HL-60/S4 treated with phorbol 12-myristate 13-acetate at 8.2 ng/mL for 4 days and 3 days (cell line): Measurements from ENCODE around the gene CFAP46.
"Not testable (repeated sequence)": the region's sequence is repeated elsewhere in the genome, so short reads cannot be mapped to it uniquely, and the experiment has no call there.

Experiments used
- in situ Hi-C: fragments of 300-500 bp; cut with MboI; formaldehyde crosslinking; loops from 2 replicates; pipeline ENCODE4 v1.15.0; 2022; ENCODE audit warnings: low sequenced_read_pairs

CFAP46 gene

DNA sequence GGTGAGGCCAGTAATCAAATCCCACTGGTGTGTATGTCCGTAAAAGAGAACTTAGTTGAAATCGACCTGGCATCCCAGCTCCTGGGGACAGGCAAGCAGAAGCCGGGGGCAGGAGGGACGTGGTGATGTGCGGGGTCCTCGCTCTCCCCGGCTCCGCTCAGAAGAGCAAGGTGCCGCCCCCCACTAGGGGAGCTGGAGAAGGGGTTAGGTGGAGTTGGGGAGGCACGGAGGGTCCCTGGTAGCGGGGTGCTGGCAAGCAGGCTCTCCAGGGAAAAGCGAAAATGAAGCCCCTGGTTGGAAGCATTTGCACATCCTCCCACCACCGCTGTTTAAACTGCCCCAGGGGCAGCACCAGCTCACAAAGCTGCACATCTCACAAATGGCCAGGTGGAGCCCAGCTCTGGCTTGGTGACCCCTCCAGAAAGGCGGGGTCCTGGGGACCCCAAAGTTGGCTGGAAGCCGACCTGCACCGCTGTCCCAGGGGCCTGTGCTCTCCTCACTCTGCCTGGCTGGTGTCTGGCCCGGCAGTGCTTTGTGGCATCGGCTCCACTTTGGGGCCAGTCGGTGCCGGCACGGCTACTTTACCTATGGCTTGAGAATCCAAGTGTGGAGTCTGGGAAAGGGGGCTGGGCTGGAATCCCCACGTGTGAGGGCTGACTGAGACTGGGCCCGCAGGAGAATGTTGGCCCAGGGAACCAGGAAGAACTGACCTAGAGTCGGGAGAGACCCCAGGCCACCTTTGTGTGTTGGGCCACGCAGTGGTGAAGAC, 2.9 kb upstream of the CFAP46 start:
- in situ Hi-C loops, result no loop called here

DNA sequence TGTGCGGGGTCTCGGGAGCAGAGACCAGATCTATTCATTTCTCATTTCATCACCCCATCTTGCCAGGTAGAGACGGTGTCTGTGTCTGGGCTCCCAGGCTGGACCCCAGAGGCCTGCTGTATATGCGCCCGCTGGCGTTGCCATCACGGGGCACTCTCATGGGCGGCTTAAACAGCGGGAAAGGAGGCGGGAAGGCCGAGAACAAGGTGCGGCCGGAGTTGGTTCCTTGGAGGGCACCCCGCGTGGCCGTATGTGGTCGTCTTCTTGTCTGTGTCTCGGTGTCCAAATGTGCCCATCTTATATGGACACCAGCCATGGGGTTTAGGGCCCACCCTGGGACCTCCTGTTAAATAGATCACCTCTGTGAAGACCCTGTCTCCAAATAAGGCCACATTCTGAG, 2.1 kb upstream of the CFAP46 start:
- in situ Hi-C loops, result no loop called here

DNA sequence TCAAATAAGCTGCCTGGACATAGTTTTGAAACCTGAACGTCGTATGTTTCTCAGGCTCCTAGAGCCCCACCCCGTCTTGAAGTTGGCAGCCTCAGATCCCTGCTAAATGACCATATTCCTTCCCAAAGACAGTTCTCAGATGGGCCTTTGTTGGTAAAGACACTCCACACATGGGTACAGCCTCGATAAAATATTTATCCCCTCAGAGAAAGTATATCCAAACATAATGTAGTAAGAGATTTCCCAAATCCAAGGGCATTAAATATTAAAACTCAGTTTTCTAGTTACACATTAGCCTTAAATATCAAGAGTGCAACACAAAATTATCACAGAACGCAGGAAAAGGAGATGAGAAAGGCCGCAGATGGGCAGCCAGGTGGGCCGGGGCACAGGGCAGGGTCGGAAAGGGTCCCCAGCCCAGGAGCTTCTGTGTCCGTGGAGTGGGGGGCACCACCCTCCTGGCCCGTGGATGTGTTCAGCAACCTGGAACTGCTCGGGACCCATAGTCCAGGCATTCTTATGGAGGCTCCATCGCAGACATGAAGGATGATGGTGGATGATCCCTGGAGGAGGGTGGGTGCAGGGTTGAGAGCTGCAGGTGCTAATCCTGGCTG, 1.5 kb upstream of the CFAP46 start:
- in situ Hi-C loops, result no loop called here

DNA sequence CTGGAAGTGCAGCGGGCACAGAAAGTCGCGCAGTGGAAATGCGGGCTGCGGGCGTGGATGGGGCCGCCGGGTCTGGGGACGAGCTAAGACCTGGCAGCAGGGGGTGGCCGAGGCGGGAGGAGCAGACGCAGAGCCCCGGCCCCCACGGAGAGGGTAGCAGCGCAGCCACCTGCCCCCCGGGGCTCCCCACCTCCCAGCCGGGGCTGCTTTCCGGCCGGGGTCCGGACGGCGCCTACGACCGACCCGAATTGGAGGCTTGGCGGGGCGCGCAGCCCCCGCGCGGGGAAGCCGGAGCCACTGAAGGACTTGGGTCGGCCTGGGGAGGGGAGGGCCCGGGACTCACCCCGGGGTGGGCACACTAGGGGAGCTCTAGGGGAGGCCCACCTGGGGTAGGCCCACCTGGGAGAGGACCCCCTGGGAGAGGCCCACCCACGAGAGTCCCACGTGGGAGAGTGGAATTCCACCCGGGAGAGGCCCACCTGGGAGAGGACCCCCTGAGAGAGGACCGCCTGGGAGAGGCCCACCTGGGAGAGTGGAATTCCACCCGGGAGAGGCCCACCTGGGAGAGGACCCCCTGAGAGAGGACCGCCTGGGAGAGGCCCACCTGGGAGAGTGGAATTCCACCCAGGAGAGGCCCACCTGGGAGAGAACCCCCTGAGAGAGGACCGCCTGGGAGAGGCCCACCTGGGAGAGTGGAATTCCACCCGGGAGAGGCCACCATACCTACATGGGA, 854 bp upstream of the CFAP46 start:
- in situ Hi-C loops, result no loop called here

DNA sequence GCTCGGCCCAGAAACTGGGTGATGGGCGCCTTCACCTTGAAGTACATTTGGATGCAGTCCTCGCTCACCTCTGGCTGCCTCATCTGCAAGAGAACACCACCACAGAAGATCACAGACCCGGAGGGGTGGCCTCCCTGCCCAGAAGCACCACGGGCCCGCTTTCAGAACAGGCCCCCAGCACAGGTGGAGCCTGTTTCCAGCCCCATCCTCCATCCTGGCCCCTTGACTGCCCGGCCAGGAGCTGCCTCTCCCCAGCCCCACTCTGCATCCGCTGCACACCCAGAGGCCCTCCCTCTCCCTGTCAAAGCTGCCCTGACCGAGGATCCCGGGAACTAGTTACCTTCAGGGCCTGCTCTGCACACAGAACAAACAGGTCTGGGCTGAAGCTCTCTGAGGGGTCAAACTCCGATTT, 724 bp downstream of the CFAP46 start:
- in situ Hi-C loops, result no loop called here

DNA sequence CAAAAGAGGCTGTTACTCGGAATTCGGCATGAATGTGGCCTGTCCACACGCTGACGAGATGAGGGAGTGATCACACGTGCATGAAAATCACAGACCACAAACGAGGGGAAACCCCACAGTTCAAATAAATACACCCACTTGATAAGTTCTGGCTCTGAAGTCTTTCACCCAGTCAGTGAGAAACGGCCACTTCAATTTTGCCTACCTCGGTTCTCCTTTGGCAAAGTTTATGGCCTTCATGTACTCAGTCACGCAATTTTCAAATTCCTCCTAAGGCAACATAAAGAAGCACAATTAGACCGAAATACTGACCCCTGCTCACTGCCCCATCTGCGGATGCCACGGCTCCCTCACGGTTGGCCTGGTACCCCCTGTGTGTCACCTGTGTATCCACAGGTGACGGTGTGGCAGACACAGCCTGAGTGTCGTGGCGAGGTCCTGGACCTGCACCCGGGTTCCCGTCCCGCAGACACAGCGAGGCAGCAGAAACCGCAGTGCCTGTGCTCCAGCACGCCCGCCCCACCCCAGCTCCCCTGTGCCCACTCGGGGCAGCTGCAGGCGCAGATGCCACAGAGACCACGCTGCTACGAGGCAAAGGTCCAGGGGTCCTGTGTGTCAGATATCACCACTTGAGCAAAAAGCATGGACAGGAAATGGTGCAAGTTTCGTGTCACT, 1.4 kb downstream of the CFAP46 start:
- in situ Hi-C loops, result no loop called here

DNA sequence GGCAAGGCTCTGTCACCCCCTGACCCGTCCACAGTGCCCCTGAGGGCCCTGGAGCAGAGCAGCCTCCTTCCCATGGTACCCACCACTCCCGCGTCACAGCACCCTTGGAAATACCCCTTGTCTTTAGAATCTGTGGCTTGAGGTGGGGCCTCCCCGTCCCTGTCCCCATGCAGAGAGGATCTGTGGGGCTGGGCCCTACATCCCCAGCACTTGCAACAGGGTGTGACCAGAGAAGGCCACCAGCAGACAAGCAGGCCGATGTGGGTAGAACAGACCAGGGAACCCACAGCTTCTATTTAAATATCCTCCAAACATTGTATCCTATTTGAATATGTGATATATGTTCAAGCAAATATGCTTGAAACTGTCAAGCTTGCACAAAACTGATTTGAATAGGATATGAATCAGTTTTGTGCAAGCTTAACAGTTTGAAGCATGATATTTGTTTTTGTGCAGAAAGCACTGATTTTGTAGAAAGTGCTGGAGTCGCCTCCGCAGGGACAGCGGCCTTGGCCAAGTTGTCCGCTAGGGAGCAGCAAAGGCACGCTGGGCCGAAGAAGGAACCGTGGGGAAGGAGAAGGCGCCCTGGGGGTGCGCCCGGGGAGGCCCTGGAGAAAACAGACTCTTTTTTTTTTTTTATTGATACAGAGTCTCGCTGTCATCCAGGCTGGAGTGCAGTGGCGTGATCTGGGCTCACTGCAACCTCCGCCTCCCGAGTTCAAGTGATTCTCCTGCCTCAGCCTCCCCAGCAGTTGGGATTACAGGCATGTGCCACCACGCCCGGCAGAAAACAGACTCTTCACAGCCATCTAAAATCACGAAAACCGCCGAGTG, 2.2 kb downstream of the CFAP46 start:
- in situ Hi-C loops, result no loop called here

DNA sequence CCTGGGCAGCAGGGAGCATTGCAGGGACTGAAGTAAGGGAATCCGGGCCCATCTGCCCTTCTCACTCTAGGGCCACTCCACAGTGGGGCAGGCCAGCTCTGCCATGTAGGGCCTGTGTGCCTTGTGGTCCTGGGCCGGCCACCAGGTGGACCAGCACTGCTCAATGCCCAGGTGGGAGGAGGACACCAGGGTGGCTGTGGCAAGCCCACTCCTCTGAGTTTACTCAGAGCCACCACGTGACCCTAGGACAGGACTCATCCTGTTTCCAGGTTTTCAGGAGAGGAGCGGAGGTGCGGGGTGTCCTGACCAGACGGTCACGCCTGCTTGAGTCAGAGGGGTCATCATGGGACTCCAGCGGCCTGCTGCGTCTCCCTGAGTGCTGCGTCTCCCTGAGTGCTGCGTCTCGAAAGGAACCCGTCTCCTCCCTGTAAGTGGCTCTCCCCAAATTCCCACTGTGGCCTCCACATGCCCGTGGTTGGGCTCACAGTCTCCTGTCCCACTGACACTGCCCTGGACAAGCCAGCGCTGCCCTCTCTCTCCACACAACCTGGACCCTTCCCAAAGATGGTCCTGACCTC, 2.9 kb downstream of the CFAP46 start:
- in situ Hi-C loops, result no loop called here

DNA sequence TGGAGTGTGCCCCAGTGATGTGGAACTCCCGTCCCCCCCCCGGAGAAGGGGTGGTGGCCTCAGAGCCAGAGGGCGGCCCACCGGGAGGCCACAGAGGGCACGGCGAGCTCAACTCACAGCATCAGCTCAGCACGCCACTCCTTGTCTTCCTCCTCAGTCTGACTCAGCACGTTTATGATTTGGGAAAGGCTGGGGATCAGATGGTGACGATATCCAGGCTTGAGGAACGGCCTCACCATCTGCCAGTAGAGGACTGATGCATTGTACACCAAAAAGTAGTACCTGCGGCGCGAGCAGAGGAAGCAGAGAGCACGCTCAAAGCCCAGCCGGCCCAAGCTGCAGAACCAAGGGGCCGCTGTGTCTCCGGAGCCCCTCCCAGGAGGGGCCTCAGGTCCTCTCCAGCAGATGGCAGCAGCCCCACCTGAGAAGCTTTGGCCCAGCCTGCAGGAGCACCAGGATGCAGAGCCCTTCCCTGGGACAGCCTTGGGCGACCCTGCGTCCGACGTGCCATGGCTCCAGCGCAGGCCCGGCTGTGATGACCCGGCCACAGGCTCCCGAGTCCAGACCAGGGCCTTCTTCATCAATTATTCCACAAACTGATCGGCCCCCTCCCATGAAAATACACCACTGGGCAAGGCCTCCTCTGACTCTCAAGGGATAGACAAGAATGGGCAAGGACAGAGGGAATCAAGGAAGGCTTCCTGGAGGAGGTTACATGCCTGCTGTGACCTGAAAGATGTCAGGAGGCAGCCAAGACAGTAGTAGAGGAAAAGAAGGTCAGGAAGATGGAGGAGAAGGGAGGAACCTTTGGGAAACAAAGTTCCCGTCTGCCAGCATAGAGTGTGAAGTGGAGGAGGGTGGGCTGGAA, 3.7 kb downstream of the CFAP46 start:
- in situ Hi-C loops, result no loop called here

DNA sequence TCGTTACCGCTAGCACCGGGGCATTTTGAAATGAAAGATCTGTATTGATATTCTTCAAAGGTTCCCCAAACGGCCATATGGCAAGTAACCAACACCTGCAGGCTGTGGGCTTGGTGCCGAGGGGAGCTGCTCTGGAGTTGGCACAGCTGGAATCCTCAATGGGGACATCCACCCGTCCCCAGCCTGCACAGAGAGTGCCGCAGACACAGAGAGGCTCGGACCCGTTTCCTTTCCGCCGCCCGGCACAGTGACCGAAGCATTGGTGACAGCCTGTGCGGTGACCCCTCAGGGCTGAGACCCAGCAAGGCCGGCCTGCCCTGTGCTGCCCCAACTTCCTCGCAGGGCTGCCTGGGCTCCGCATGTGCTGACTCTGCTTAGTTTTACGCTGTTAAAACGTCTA, 4.5 kb downstream of the CFAP46 start:
- in situ Hi-C loops, result no loop called here

DNA sequence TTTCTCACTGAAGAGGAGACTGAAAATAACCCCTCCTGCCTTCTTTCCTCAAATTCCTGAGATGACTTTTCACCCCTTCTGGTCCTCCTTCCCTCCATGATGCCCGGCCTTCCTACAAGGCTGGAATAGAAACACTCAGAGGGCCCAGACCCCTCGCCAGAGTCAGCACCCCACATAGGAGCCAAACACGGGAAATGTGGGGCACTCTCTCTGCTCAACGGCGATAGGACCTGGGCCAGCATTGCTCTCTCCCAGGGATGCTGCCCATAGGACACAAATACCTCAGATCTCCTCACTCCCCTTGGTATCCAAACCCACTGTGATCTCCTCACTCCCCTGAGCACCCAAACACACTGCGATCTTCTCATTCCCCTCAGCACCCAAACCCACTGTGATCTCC, 7.4 kb downstream of the CFAP46 start:
- in situ Hi-C loops, result no loop called here

DNA sequence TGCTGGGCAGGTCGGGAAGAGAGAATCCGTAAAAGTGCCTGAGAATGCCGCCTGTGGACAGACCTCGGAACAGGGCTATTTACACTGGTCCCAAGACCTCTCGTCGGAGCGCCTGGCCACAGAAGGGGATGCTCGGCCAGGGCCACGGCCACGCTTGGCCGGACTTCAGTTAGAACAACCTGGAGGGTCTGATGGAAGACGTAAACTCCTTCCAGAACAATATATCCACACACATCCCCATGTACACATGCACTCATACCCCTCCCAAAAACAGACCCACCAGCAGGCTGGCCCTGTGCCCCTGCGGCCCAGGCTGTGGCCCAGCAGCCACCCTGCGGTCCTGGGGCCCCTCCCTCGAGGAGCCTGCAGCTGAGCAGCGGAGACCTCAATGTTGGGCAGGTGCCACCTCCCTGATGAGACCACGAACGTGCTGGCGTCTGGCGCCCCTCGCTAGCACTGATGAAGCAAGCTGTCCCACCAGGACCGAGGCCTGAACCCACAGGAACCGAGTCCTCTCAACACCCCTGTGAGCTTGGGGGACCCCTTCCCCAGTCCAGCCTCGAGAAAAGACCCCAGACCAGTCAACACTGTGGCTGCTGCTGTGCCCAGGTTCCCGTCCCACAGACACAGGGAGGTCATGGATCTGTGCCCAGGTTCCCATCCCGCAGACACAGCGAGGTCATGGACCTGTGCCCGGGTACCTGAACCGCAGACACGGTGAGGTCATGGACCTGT, 8.9 kb downstream of the CFAP46 start:
- in situ Hi-C loops, result no loop called here

DNA sequence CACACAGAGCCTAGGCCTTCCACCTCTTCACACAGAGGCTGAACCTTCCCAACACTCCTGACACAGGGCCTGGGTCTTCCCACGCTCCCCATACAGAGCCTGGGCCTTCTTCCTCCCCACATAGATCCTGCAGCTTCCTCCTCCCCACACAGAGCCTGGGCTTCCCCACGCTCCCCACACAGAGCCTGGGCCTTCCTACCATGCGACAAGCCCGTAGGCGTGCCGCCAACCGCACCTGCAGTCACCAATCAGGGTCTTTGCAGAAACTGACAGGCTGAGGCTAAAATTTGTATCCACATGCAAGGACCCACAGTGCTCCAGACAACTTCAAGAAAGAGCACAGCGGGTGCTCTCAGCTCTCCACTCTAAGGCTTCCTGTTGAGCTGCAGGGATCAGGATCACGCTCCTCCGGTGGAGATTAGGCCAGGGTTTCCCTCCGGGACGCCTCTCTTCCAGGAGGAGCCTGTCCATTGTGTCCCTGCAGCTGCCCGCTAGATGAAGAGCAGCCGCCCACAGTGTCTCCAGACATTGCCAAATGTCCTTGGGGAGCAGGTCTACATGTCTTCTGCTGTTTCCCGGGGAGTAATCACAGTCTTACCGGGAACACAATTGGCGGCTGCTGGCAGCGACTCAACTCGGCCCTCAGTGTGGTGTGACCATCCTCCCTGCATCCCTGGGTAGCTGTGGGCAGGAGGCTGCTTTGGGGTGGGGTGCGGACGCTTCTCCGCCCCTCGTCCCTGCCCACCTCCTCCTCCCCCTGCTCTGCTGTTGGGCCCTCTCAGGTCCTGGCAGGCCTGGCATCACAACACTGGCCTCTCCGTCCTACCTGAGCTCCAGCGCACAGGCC, 9.7 kb downstream of the CFAP46 start:
- in situ Hi-C loops, result no loop called here

DNA sequence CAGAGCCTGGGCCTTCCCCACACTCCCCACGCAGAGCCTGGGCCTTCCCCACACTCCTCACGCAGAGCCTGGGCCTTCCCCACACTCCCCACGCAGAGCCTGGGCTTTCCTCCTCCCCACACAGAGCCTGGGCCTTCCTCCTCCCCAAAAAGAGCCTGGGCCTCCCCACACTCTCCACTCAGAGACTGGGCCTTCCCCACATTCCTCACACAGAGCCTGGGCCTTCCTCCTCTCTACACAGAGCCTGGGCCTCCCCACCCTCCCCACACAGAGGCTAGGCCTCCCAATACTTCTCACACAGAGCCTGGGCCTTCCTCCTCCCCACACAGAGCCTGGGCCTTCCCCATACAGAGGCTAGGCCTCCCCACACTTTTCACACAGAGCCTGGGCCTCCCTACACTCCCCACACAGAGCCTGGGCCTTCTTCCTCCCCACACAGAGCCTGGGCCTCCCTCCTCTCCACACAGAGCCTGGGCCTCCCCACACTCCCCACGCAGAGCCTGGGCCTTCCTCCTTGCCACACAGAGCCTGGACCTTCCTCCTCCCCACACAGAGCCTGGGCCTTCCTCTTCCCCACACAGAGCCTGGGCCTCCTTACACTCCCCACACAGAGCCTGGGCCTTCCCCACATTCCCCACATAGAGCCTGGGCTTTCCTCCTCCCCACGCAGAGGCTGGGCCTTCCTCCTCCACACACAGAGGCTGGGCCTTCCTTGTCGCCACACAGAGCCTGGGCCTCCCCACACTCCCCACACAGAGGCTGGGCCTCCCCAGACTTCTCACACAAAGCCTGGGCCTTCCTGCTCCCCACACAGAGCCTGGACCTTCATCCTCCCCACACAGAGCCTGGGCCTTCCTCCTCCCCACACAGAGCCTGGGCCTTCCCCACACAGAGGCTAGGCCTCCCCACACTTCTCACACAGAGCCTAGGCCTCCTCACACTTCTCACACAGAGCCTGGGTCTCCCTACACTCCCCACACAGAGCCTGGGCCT, 10.8 kb downstream of the CFAP46 start:
- in situ Hi-C loops, result not testable (repeated sequence)

DNA sequence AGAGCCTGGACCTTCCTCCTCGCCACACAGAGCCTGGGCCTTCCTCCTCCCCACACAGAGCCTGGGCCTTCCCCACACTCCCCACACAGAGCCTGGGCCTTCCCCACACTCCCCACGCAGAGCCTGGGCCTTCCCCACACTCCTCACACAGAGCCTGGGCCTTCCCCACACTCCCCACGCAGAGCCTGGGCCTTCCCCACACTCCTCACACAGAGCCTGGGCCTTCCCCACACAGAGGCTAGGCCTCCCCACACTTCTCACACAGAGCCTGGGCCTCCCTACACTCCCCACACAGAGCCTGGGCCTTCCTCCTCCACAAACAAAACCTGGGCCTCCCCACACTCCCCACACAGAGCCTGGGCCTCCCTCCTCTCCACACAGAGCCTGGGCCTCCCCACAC, 11.7 kb downstream of the CFAP46 start:
- in situ Hi-C loops, result not testable (repeated sequence)

DNA sequence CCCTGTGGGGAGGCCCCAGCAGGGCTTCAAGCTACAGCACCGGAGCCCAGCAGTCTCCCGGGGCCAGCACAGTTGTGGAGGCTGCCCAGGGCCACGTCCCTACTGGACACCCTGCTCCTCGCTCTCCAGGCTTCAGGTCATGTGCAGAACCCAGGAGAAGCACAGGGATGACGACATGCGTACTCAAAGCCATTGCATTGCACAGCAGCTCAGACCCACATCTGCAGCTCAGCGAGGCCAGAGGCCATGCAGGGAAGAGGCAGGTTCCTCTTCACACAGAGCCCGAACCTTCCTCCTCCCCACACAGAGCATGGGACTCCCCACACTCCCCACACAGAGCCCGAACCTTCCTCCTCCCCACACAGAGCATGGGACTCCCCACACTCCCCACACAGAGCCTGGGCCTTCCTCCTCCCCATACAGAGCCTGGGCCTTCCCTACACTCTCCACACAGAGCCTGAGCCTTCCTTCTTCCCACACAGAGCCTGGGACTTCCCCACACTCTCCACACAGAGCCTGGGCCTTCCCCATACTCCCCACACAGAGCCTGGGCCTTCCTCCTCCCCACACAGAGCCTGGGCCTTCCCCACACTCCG, 12.3 kb downstream of the CFAP46 start:
- in situ Hi-C loops, result no loop called here
